GM12878 (cell line): ENCODE measurements around the gene ANKS1A.

Experiments used
- EP300 ChIP-seq, 2 experiments: fragments of 150-350 bp in 1 of 2; IDR thresholded peaks; 2 replicates each; pipeline ENCODE4 v1.6.1; 2011 to 2012; ENCODE audit warnings: low read depth in 2 of 2, low read length in 2 of 2, borderline replicate concordance in 1 of 2, improper control_type of control experiment in 1 of 2, inconsistent platforms in 1 of 2; ENCODE audit not compliant: control insufficient read depth in 1 of 2
- EZH2 ChIP-seq: IDR thresholded peaks from 2 replicates; pipeline ENCODE4 v1.6.1; 2012; ENCODE audit warnings: low read depth, mild to moderate bottlenecking, control low read depth, inconsistent platforms, low read length, borderline replicate concordance; ENCODE audit not compliant: control insufficient read depth
- FOS ChIP-seq: IDR thresholded peaks from 3 replicates; pipeline ENCODE4 v1.6.1; 2011; ENCODE audit warnings: borderline replicate concordance; ENCODE audit not compliant: insufficient read length; ENCODE audit errors: extremely low read depth
- ZNF274 ChIP-seq: IDR thresholded peaks from one replicate; pipeline ENCODE4 v1.8.0; 2011; ENCODE audit not compliant: insufficient read length, insufficient read depth
- TF ChIP-seq, protein P1 (sequence below): IDR thresholded peaks from 2 replicates; pipeline ENCODE4 v1.6.1; 2012; ENCODE audit warnings: low read depth, low read length, improper control_type of control experiment

DNA sequence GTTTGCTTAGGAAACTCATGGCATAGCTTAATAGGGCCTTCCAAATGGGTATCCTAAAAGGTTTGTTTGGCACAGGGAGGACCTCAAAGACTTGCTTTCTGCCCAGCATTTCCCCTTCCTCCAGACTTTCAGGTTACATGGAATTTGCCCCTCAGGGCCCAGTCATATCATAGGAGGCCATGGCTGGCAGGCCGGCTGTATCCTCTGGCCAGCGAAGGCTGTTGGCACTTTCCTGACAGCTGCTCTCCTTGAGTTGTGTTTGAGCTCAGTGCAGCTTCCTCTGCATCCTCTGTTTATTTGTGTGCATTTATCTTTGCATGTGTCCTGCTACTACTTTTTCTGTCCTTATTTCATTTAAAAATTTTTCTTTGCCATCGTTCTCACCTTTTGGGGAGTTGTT lies 90.9 kb downstream of the ANKS1A start:
- TF ChIP-seq FOS (no peak), EZH2 (no peak), ZNF274 (no peak), EP300 (IDR thresholded peaks at IDR 0.05; ENCODE audit: borderline replicate concordance in 1 of 2, control insufficient read depth in 1 of 2, low read depth in 2 of 2, low read length in 2 of 2) (no peak)
- TF ChIP-seq, protein P1, sequence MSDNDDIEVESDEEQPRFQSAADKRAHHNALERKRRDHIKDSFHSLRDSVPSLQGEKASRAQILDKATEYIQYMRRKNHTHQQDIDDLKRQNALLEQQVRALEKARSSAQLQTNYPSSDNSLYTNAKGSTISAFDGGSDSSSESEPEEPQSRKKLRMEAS: no peak
